Measurements from ENCODE around the gene NINJ2. TPM values are rescaled to one million over a fixed set of nuclear protein-coding genes. Genes with fewer than 3 reads are reported as not detected.

The NINJ2 gene
- total and polyA plus RNA-seq, 3 experiments from 2014 or later = 3.3 to 47.1 (median 4.2) TPM

- Histone ChIP-seq H3K36me3 (ENCODE audit: insufficient read depth, low read length) (no peaks in the 10 kb centered on the region), H3K4me1 (ENCODE audit: insufficient read depth, low read length) (peaks cover 24% of the 10 kb centered on the region), H3K27me3 (ENCODE audit: insufficient read depth, low read length, poor library complexity, severe bottlenecking) (no peaks in the 10 kb centered on the region), H3K27ac (ENCODE audit: low read depth, low read length) (no peak overlapping the region), H3K9me3 (ENCODE audit: low read length) (no peaks in the 10 kb centered on the region), H3K4me3 (ENCODE audit: low read length) (no peak overlapping the region)
- Mint-ChIP-seq H3K27ac (peak overlapping the region; percentile 26 to 94 (median 82)), H3K4me3 (peak overlapping the region; percentile 0 to 76 (median 55)), H3K9me3 (no peaks in the 10 kb centered on the region), H3K27me3 (no peaks in the 10 kb centered on the region), H3K4me1 (peaks cover 20 to 23% (median 22%) of the 10 kb centered on the region in 3 donors), H3K36me3 (no peaks in the 10 kb centered on the region)
- POLR2A ChIA-PET = interaction anchor here (0.6 to 0.7 kb wide), 2 partner anchors 23 to 28 kb away, joined by 3 read pairs; no protein-coding TSS in a partner anchor
- DNase-seq = peak in 4 of 5 donors; percentile 18 to 88 (median 76)
- CTCF ChIA-PET = interaction anchor here (0.7 to 9.3 kb wide), 7 partner anchors 9 to 86 kb away, joined by 3 to 52 read pairs (median 5); no protein-coding TSS in a partner anchor
Measured at GRCh38 chr12:538731-539539, 124.3 kb downstream of the NINJ2 start.

GRCh38 chr12:537772-538171 is 125.5 kb downstream of the NINJ2 start:
- ChIA-PET CTCF (interaction anchor here (1.0 to 9.3 kb wide), 4 partner anchors 10 to 84 kb away, joined by 5 to 52 read pairs (median 18); no protein-coding TSS in a partner anchor), POLR2A (no interaction called here)
- H3K27me3 Mint-ChIP-seq = no peaks in the 10 kb centered on the region
- H3K4me1 Mint-ChIP-seq = peaks cover 20 to 23% (median 22%) of the 10 kb centered on the region in 3 donors
- peaks cover 24% of the 10 kb centered on the region for H3K4me1 ChIP-seq (ENCODE audit: insufficient read depth, low read length)
- no peaks in the 10 kb centered on the region for H3K9me3 ChIP-seq (ENCODE audit: low read length)
- H3K9me3 Mint-ChIP-seq = peaks cover 0 to under 1% (median 0%) of the 10 kb centered on the region in 5 donors
- no peak overlapping the region for H3K4me3 Mint-ChIP-seq
- H3K27ac ChIP-seq (ENCODE audit: low read depth, low read length) = no peak overlapping the region
- DNase-seq = no peak
- peaks cover 0 to under 1% (median 0%) of the 10 kb centered on the region in 3 donors for H3K36me3 Mint-ChIP-seq
- H3K27me3 ChIP-seq (ENCODE audit: insufficient read depth, low read length, poor library complexity, severe bottlenecking) = no peaks in the 10 kb centered on the region
- H3K4me3 ChIP-seq (ENCODE audit: low read length) = no peak overlapping the region
- no peaks in the 10 kb centered on the region for H3K36me3 ChIP-seq (ENCODE audit: insufficient read depth, low read length)
- H3K27ac Mint-ChIP-seq = peak overlapping the region in 1 of 8 donors; percentile 43

GRCh38 chr12:536751-537245 is 126.4 kb downstream of the NINJ2 start:
- H3K27me3 ChIP-seq (ENCODE audit: insufficient read depth, low read length, poor library complexity, severe bottlenecking) = no peaks in the 10 kb centered on the region
- POLR2A ChIA-PET = no interaction called here
- H3K9me3 Mint-ChIP-seq = peaks cover 0 to 9% (median 4%) of the 10 kb centered on the region in 5 donors
- H3K9me3 ChIP-seq (ENCODE audit: low read length) = no peaks in the 10 kb centered on the region
- no peak overlapping the region for H3K4me3 ChIP-seq (ENCODE audit: low read length)
- no peak overlapping the region for H3K27ac ChIP-seq (ENCODE audit: low read depth, low read length)
- DNase-seq = no peak
- H3K36me3 Mint-ChIP-seq = peaks cover 0 to 9% (median 3%) of the 10 kb centered on the region in 3 donors
- H3K4me1 ChIP-seq (ENCODE audit: insufficient read depth, low read length) = peaks cover 24% of the 10 kb centered on the region
- H3K4me1 Mint-ChIP-seq = peaks cover 20 to 23% (median 22%) of the 10 kb centered on the region in 3 donors
- H3K4me3 Mint-ChIP-seq = no peak overlapping the region
- CTCF ChIA-PET = interaction anchor here (0.6 to 9.3 kb wide), 4 partner anchors 9 to 83 kb away, joined by 3 to 52 read pairs (median 18); no protein-coding TSS in a partner anchor
- H3K27ac Mint-ChIP-seq = no peak overlapping the region
- no peaks in the 10 kb centered on the region for H3K36me3 ChIP-seq (ENCODE audit: insufficient read depth, low read length)
- no peaks in the 10 kb centered on the region for H3K27me3 Mint-ChIP-seq

GRCh38 chr12:535396-535795 is 127.8 kb downstream of the NINJ2 start:
- no peaks in the 10 kb centered on the region for H3K27me3 Mint-ChIP-seq
- ChIA-PET POLR2A (no interaction called here), CTCF (interaction anchor here (4.3 kb wide), 1 partner anchor 12 kb away, joined by 31 read pairs; no protein-coding TSS in a partner anchor)

GRCh38 chr12:534216-534615 is 129.0 kb downstream of the NINJ2 start:
- H3K27ac Mint-ChIP-seq = no peak overlapping the region
- Histone ChIP-seq H3K4me3 (ENCODE audit: low read length) (no peak overlapping the region), H3K27ac (ENCODE audit: low read depth, low read length) (no peak overlapping the region), H3K9me3 (ENCODE audit: low read length) (no peaks in the 10 kb centered on the region), H3K4me1 (ENCODE audit: insufficient read depth, low read length) (peaks cover 12% of the 10 kb centered on the region), H3K36me3 (ENCODE audit: insufficient read depth, low read length) (no peaks in the 10 kb centered on the region), H3K27me3 (ENCODE audit: insufficient read depth, low read length, poor library complexity, severe bottlenecking) (no peaks in the 10 kb centered on the region)
- DNase-seq = no peak
- CTCF ChIA-PET = interaction anchor here (1.0 kb wide), 1 partner anchor 13 kb away, joined by 4 read pairs; no protein-coding TSS in a partner anchor
- POLR2A ChIA-PET = no interaction called here
- peaks cover 0 to 13% (median 6%) of the 10 kb centered on the region in 5 donors for H3K9me3 Mint-ChIP-seq
- peaks cover 0 to 9% (median 3%) of the 10 kb centered on the region in 3 donors for H3K36me3 Mint-ChIP-seq
- no peak overlapping the region for H3K4me3 Mint-ChIP-seq
- H3K4me1 Mint-ChIP-seq = peaks cover 7 to 9% (median 8%) of the 10 kb centered on the region in 3 donors
- H3K27me3 Mint-ChIP-seq = no peaks in the 10 kb centered on the region

More at GRCh38 chr12:535396-535795, 127.8 kb downstream of the NINJ2 start:
- no peak overlapping the region for H3K4me3 Mint-ChIP-seq
- peaks cover 0 to 11% (median 4%) of the 10 kb centered on the region in 5 donors for H3K9me3 Mint-ChIP-seq
- no peaks in the 10 kb centered on the region for H3K9me3 ChIP-seq (ENCODE audit: low read length)
- peaks cover 18 to 20% (median 20%) of the 10 kb centered on the region in 3 donors for H3K4me1 Mint-ChIP-seq
- no peaks in the 10 kb centered on the region for H3K36me3 ChIP-seq (ENCODE audit: insufficient read depth, low read length)
- no peak overlapping the region for H3K27ac ChIP-seq (ENCODE audit: low read depth, low read length)
- H3K4me3 ChIP-seq (ENCODE audit: low read length) = no peak overlapping the region
- H3K27ac Mint-ChIP-seq = peak overlapping the region in 1 of 8 donors; percentile 29
- peaks cover 0 to 9% (median 3%) of the 10 kb centered on the region in 3 donors for H3K36me3 Mint-ChIP-seq
- H3K4me1 ChIP-seq (ENCODE audit: insufficient read depth, low read length) = peaks cover 22% of the 10 kb centered on the region
- DNase-seq = no peak
- H3K27me3 ChIP-seq (ENCODE audit: insufficient read depth, low read length, poor library complexity, severe bottlenecking) = no peaks in the 10 kb centered on the region

GRCh38 chr12:533718-534117 is 129.5 kb downstream of the NINJ2 start:
- no peak overlapping the region for H3K4me3 ChIP-seq (ENCODE audit: low read length)
- H3K27ac Mint-ChIP-seq = no peak overlapping the region
- peaks cover 0 to 9% (median 3%) of the 10 kb centered on the region in 3 donors for H3K36me3 Mint-ChIP-seq
- ChIA-PET CTCF (interaction anchor here (1.0 to 1.7 kb wide), 3 partner anchors 13 to 82 kb away, joined by 3 to 5 read pairs (median 4); no protein-coding TSS in a partner anchor), POLR2A (no interaction called here)
- H3K36me3 ChIP-seq (ENCODE audit: insufficient read depth, low read length) = no peaks in the 10 kb centered on the region
- peaks cover 2 to 4% (median 3%) of the 10 kb centered on the region in 3 donors for H3K4me1 Mint-ChIP-seq
- no peak overlapping the region for H3K4me3 Mint-ChIP-seq
- no peaks in the 10 kb centered on the region for H3K9me3 ChIP-seq (ENCODE audit: low read length)
- H3K9me3 Mint-ChIP-seq = peaks cover 0 to 15% (median 7%) of the 10 kb centered on the region in 5 donors
- H3K27me3 ChIP-seq (ENCODE audit: insufficient read depth, low read length, poor library complexity, severe bottlenecking) = no peaks in the 10 kb centered on the region
- peaks cover 7% of the 10 kb centered on the region for H3K4me1 ChIP-seq (ENCODE audit: insufficient read depth, low read length)
- H3K27ac ChIP-seq (ENCODE audit: low read depth, low read length) = no peak overlapping the region
- DNase-seq = no peak
- no peaks in the 10 kb centered on the region for H3K27me3 Mint-ChIP-seq

GRCh38 chr12:532908-533565 is 130.2 kb downstream of the NINJ2 start:
- POLR2A ChIA-PET = no interaction called here
- H3K4me3 ChIP-seq (ENCODE audit: low read length) = no peak overlapping the region
- no peaks in the 10 kb centered on the region for H3K27me3 ChIP-seq (ENCODE audit: insufficient read depth, low read length, poor library complexity, severe bottlenecking)
- H3K9me3 ChIP-seq (ENCODE audit: low read length) = no peaks in the 10 kb centered on the region
- DNase-seq = no peak
- H3K27ac ChIP-seq (ENCODE audit: low read depth, low read length) = no peak overlapping the region
- peaks cover 0 to 15% (median 7%) of the 10 kb centered on the region in 5 donors for H3K9me3 Mint-ChIP-seq
- H3K27me3 Mint-ChIP-seq = no peaks in the 10 kb centered on the region
- H3K4me3 Mint-ChIP-seq = no peak overlapping the region
- H3K4me1 Mint-ChIP-seq = no peaks in the 10 kb centered on the region
- H3K27ac Mint-ChIP-seq = no peak overlapping the region
- H3K36me3 Mint-ChIP-seq = peaks cover 0 to 9% (median 3%) of the 10 kb centered on the region in 3 donors
- no peaks in the 10 kb centered on the region for H3K36me3 ChIP-seq (ENCODE audit: insufficient read depth, low read length)
- peaks cover under 1% of the 10 kb centered on the region for H3K4me1 ChIP-seq (ENCODE audit: insufficient read depth, low read length)
- CTCF ChIA-PET = interaction anchor here (1.4 to 1.7 kb wide), 2 partner anchors 13 to 81 kb away, joined by 3 to 5 read pairs; no protein-coding TSS in a partner anchor
